Right atrium auricular region (tissue), 2 donors: ENCODE measurements around the gene CFAP92. TPM values are rescaled to one million over a fixed set of nuclear protein-coding genes. Genes with fewer than 3 reads are reported as not detected.

Experiments
- DNase-seq: peaks from one replicate; pipeline ENCODE4 v3.0.0-alpha.2; 2019; ENCODE audit warnings: low spot score
- H3K27ac ChIP-seq, 2 donors: fragments of 200-600 bp; sonication (generic); 1 replicate in 1 of 2; 2 replicates in 1 of 2; pipeline ENCODE4 v1.5.1; 2016 to 2019
- H3K27me3 ChIP-seq, 2 donors: fragments of 200-600 bp; sonication (generic); one replicate each; pipeline versions ENCODE4 v1.5.1 to v1.6.0; 2017 to 2019
- H3K36me3 ChIP-seq: fragments of 200-600 bp; sonication (generic); one replicate; pipeline ENCODE4 v1.5.1; 2016
- H3K4me1 ChIP-seq, 2 donors: fragments of 200-600 bp; sonication (generic); one replicate each; pipeline versions ENCODE4 v1.5.1 to v1.6.0; 2017 to 2019
- H3K4me3 ChIP-seq, 2 donors: fragments of 200-600 bp; sonication (generic); 1 replicate in 1 of 2; 2 replicates in 1 of 2; pipeline ENCODE4 v1.5.1; 2017 to 2019; ENCODE audit warnings: mild to moderate bottlenecking in 1 of 2, moderate library complexity in 1 of 2
- H3K9me3 ChIP-seq, 2 donors: fragments of 200-600 bp; sonication (generic); one replicate each; pipeline ENCODE4 v1.5.1; 2019
- total RNA-seq, 2 donors: library from RNA; depleted of rRNA; stranded (reverse); fragments of >200 nt; gene quantifications; one replicate each; pipeline ENCODE4 v1.1.0, GENCODE V29; 2016
- TF ChIP-seq, protein P1 (sequence below), 2 donors: fragments of 200-600 bp; sonication (generic); IDR thresholded peaks; one replicate each; pipeline ENCODE4 v1.5.1; 2019; ENCODE audit warnings: antibody characterized with exemption in 2 of 2

CFAP92 gene
- total RNA-seq, 2 donors from 2014 or later: not detected

DNA sequence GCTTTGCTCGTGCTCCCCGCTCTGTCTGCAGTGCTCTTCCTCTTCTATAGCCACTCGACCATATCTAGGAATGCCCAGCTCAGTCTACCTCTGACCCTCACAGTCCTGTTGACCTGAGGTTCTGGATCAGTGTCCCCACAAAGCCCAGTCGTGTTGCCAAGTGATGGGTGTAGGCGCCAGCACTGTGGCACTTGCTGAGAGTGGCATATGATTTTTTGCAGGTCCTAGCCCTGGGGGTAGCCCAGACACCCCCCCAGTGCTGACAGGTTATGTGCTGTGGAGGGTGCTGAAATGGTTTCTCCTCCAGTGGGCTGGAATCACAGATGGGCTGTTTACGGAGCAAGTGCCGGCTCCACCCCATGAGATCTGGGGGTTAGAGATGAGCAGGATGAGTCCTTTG is 82.0 kb downstream of the CFAP92 start:
- H3K27ac ChIP-seq: peak overlapping the region in 1 of 2 donors; percentile 32
- peaks cover 76% of the 10 kb centered on the region for H3K36me3 ChIP-seq
- no peak for DNase-seq
- TF ChIP-seq, protein P1, sequence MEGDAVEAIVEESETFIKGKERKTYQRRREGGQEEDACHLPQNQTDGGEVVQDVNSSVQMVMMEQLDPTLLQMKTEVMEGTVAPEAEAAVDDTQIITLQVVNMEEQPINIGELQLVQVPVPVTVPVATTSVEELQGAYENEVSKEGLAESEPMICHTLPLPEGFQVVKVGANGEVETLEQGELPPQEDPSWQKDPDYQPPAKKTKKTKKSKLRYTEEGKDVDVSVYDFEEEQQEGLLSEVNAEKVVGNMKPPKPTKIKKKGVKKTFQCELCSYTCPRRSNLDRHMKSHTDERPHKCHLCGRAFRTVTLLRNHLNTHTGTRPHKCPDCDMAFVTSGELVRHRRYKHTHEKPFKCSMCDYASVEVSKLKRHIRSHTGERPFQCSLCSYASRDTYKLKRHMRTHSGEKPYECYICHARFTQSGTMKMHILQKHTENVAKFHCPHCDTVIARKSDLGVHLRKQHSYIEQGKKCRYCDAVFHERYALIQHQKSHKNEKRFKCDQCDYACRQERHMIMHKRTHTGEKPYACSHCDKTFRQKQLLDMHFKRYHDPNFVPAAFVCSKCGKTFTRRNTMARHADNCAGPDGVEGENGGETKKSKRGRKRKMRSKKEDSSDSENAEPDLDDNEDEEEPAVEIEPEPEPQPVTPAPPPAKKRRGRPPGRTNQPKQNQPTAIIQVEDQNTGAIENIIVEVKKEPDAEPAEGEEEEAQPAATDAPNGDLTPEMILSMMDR (IDR thresholded peaks at IDR 0.05): no peak
- no peak overlapping the region for H3K4me3 ChIP-seq
- H3K9me3 ChIP-seq: no peaks in the 10 kb centered on the region
- peaks cover 0 to 10% of the 10 kb centered on the region in 2 donors for H3K4me1 ChIP-seq
- H3K27me3 ChIP-seq: no peaks in the 10 kb centered on the region

GRCh38 chr3:128910006-128910405 is 83.9 kb downstream of the CFAP92 start:
- TF ChIP-seq, protein P1 (IDR thresholded peaks at IDR 0.05): no peak
- Histone ChIP-seq H3K27ac (no peak overlapping the region), H3K4me1 (peaks cover 0 to 10% of the 10 kb centered on the region in 2 donors), H3K4me3 (no peak overlapping the region), H3K27me3 (no peaks in the 10 kb centered on the region), H3K9me3 (no peaks in the 10 kb centered on the region), H3K36me3 (peaks cover 95% of the 10 kb centered on the region)
- DNase-seq: no peak

DNA sequence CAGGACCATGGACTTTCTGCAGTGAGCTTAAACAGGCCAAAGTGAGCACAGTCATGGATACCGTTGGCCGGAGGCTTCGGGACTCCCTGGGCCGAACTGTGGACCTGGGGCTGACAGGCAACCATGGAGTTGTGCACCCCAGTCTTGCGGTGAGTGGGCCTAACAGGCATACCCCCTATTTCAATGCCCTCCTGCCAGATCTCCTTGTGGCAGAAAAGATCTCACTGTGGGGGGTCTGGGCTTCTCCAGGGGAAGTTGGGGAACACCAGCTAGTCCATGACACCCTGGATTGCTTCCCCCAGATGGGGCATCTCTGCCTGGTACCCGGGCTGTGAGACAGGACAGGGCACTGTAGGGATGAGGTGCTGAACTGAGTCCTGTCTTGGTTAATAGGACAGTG is 84.9 kb downstream of the CFAP92 start:
- no peak for DNase-seq
- H3K27me3 ChIP-seq: no peaks in the 10 kb centered on the region
- no peak overlapping the region for H3K27ac ChIP-seq
- peaks cover 0 to 10% of the 10 kb centered on the region in 2 donors for H3K4me1 ChIP-seq
- no peaks in the 10 kb centered on the region for H3K9me3 ChIP-seq
- no peak overlapping the region for H3K4me3 ChIP-seq
- TF ChIP-seq, protein P1 (IDR thresholded peaks at IDR 0.05): no peak
- H3K36me3 ChIP-seq: peaks cover 95% of the 10 kb centered on the region

- no peak overlapping the region for H3K27ac ChIP-seq
- H3K9me3 ChIP-seq: no peaks in the 10 kb centered on the region
- H3K4me3 ChIP-seq: no peak overlapping the region
- TF ChIP-seq, protein P1 (IDR thresholded peaks at IDR 0.05): no peak
- H3K36me3 ChIP-seq: peaks cover 97% of the 10 kb centered on the region
- no peaks in the 10 kb centered on the region for H3K27me3 ChIP-seq
- DNase-seq: no peak
- peaks cover 0 to 10% of the 10 kb centered on the region in 2 donors for H3K4me1 ChIP-seq
Observed at GRCh38 chr3:128907706-128908445, 86.0 kb downstream of the CFAP92 start.

- TF ChIP-seq, protein P1 (IDR thresholded peaks at IDR 0.05): no peak
- no peak for DNase-seq
- no peaks in the 10 kb centered on the region for H3K9me3 ChIP-seq
- peaks cover 98% of the 10 kb centered on the region for H3K36me3 ChIP-seq
- no peak overlapping the region for H3K4me3 ChIP-seq
- H3K27ac ChIP-seq: no peak overlapping the region
- H3K27me3 ChIP-seq: no peaks in the 10 kb centered on the region
- H3K4me1 ChIP-seq: peaks cover 0 to 10% of the 10 kb centered on the region in 2 donors
Observed at GRCh38 chr3:128906804-128907525, 86.9 kb downstream of the CFAP92 start.
